Gastrocnemius medialis (tissue), 4 donors: ENCODE data around the gene ATP1A2. TPM values are rescaled to one million over a fixed set of nuclear protein-coding genes. Genes with fewer than 3 reads are reported as not detected.

Experiments used
- ATAC-seq, 2 donors: fragments of 150-250 bp; one replicate each; pipeline ENCODE4 v1.9.1; 2016
- DNase-seq, 2 donors: peaks; one replicate each; pipeline ENCODE4 v3.0.0-alpha.2; 2019
- H3K27ac ChIP-seq, 4 donors: fragments of 200-600 bp; sonication (generic); 1 replicate in 1 of 4; 2 replicates in 3 of 4; pipeline ENCODE4 v1.5.1; 2016 to 2018; ENCODE audit warnings: mild to moderate bottlenecking in 2 of 4, moderate library complexity in 1 of 4
- H3K27me3 ChIP-seq, 3 donors: fragments of 200-600 bp; sonication (generic) in 2 of 3; 1 replicate in 1 of 3; 2 replicates in 2 of 3; pipeline versions ENCODE4 v1.5.1 to v1.6.0; 2016 to 2019; ENCODE audit warnings: mild to moderate bottlenecking in 1 of 3, moderate library complexity in 1 of 3
- H3K36me3 ChIP-seq, 2 donors: fragments of 200-600 bp; sonication (generic) in 1 of 2; one replicate each; pipeline ENCODE4 v1.5.1; 2017 to 2018
- H3K4me1 ChIP-seq, 2 donors: fragments of 200-600 bp; sonication (generic) in 1 of 2; one replicate each; pipeline ENCODE4 v1.5.1; 2016 to 2017; ENCODE audit warnings: mild to moderate bottlenecking in 2 of 2
- H3K4me3 ChIP-seq, 4 donors: fragments of 200-600 bp; sonication (generic) in 3 of 4; 1 replicate in 1 of 4; 2 replicates in 3 of 4; pipeline ENCODE4 v1.5.1; 2016 to 2019; ENCODE audit warnings: mild to moderate bottlenecking in 2 of 4
- H3K9me3 ChIP-seq, 3 donors: fragments of 200-600 bp; sonication (generic) in 2 of 3; 1 replicate in 1 of 3; 2 replicates in 2 of 3; pipeline ENCODE4 v1.5.1; 2016 to 2019
- CTCF ChIP-seq, 5 experiments: fragments of 450-650 bp in 3 of 5; fragments of 200-600 bp in 2 of 5; sonication (generic) in 2 of 5; IDR thresholded peaks in 4 of 5; conservative IDR thresholded peaks in 1 of 5; 1 replicate in 4 of 5; 2 replicates in 1 of 5; pipeline ENCODE4 v1.5.1; 2016 to 2019; ENCODE audit warnings: antibody characterized with exemption in 5 of 5, mild to moderate bottlenecking in 3 of 5, moderate library complexity in 3 of 5
- POLR2A ChIP-seq, 2 donors: fragments of 450-650 bp; IDR thresholded peaks; one replicate each; pipeline ENCODE4 v1.6.1; 2017; ENCODE audit warnings: antibody characterized with exemption in 2 of 2, mild to moderate bottlenecking in 2 of 2, moderate library complexity in 2 of 2
- in situ Hi-C, 4 donors: fragments of 200-750 bp; cut with MboI; loops; one replicate each; pipeline versions ENCODE4 v1.15.0 to v1.8.0; 2017; ENCODE audit warnings: low sequenced_read_pairs in 4 of 4
- intact Hi-C: fragments of 100-400 bp; cut with DNase I; formaldehyde crosslinking; loops from one replicate; pipeline ENCODE4 v1.15.1; 2023; ENCODE audit warnings: low total_unique reads
- total RNA-seq, 4 donors: library from RNA; depleted of rRNA; stranded (reverse); fragments of >200 nt; gene quantifications; one replicate each; pipeline versions ENCODE4 v1.1.0 to v1.2.3, GENCODE V29; 2016

Gene ATP1A2
- total RNA-seq, 4 donors from 2014 or later, result 281 to 710 (median 413) TPM

- peaks cover 0 to 4% of the 10 kb centered on the region in 2 donors for H3K36me3 ChIP-seq
- H3K27me3 ChIP-seq, result peaks cover 0 to 7% (median 1%) of the 10 kb centered on the region in 3 donors
- no peak overlapping the region for H3K27ac ChIP-seq
- ATAC-seq (no peak), DNase-seq (no peak)
- intact Hi-C loops, result loop anchor here (5.0 to 10.0 kb wide), 2 partner anchors 205 to 288 kb away; no protein-coding TSS in a partner anchor
- H3K4me1 ChIP-seq, result peaks cover 0 to 6% of the 10 kb centered on the region in 2 donors
- H3K4me3 ChIP-seq, result no peak overlapping the region
- in situ Hi-C loops, result loop anchor here in 3 of 4 donors (10.0 to 25.0 kb wide), 3 partner anchors 52 to 275 kb away; partner anchors contain the start of genes NHLH1 (in 2 of the 3), PEX19 (in 1 of the 3) and PIGM (in 1 of the 3)
- TF ChIP-seq CTCF (IDR thresholded peaks at IDR 0.05 in 4 of 5, conservative IDR thresholded peaks at IDR 0.05 in 1 of 5) (no peak), POLR2A (IDR thresholded peaks at IDR 0.05) (no peak)
- no peaks in the 10 kb centered on the region for H3K9me3 ChIP-seq
These were observed 28.4 kb upstream of the ATP1A2 start for GRCh38 chr1:160087118-160087662.

- Histone ChIP-seq H3K4me3 (no peak overlapping the region), H3K27me3 (no peaks in the 10 kb centered on the region), H3K4me1 (peaks cover 0 to 6% of the 10 kb centered on the region in 2 donors), H3K9me3 (no peaks in the 10 kb centered on the region), H3K36me3 (peaks cover 0 to 6% of the 10 kb centered on the region in 2 donors), H3K27ac (no peak overlapping the region)
- intact Hi-C loops, result loop anchor here (5.0 to 10.0 kb wide), 2 partner anchors 202 to 285 kb away; no protein-coding TSS in a partner anchor
- ATAC-seq (no peak), DNase-seq (no peak)
- in situ Hi-C loops, result loop anchor here in 3 of 4 donors (10.0 to 25.0 kb wide), 4 partner anchors 55 to 272 kb away; partner anchors contain the start of genes NHLH1 (in 2 of the 3), PEX19 (in 1 of the 3) and PIGM (in 1 of the 3)
- no peak for TF ChIP-seq POLR2A (IDR thresholded peaks at IDR 0.05)
- no peak for TF ChIP-seq CTCF (IDR thresholded peaks at IDR 0.05 in 4 of 5, conservative IDR thresholded peaks at IDR 0.05 in 1 of 5)
These were observed 25.7 kb upstream of the ATP1A2 start for GRCh38 chr1:160089883-160090282.

GRCh38 chr1:160090760-160091159 is 24.8 kb upstream of the ATP1A2 start:
- Histone ChIP-seq H3K27me3 (no peaks in the 10 kb centered on the region), H3K4me1 (peaks cover 0 to 5% of the 10 kb centered on the region in 2 donors), H3K27ac (no peak overlapping the region), H3K36me3 (peaks cover 0 to 6% of the 10 kb centered on the region in 2 donors), H3K9me3 (no peaks in the 10 kb centered on the region), H3K4me3 (no peak overlapping the region)
- TF ChIP-seq CTCF (IDR thresholded peaks at IDR 0.05 in 4 of 5, conservative IDR thresholded peaks at IDR 0.05 in 1 of 5) (no peak), POLR2A (IDR thresholded peaks at IDR 0.05) (no peak)
- ATAC-seq (no peak), DNase-seq (no peak)
- intact Hi-C loops (no loop called here), in situ Hi-C loops (loop anchor here in 2 of 4 donors (10.0 to 25.0 kb wide), 3 partner anchors 164 to 272 kb away; partner anchors contain the start of genes NHLH1 (in 2 of the 2) and PEX19 (in 1 of the 2))

- Histone ChIP-seq H3K4me1 (peaks cover under 1 to 4% of the 10 kb centered on the region in 2 donors), H3K36me3 (peaks cover 0 to 6% of the 10 kb centered on the region in 2 donors), H3K27ac (no peak overlapping the region), H3K27me3 (no peaks in the 10 kb centered on the region), H3K4me3 (no peak overlapping the region), H3K9me3 (no peaks in the 10 kb centered on the region)
- ATAC-seq (no peak), DNase-seq (no peak)
- intact Hi-C loops (no loop called here), in situ Hi-C loops (loop anchor here in 2 of 4 donors (10.0 to 25.0 kb wide), 3 partner anchors 163 to 271 kb away; partner anchors contain the start of genes NHLH1 (in 2 of the 2) and PEX19 (in 1 of the 2))
- no peak for TF ChIP-seq POLR2A (IDR thresholded peaks at IDR 0.05)
- TF ChIP-seq CTCF (IDR thresholded peaks at IDR 0.05 in 4 of 5, conservative IDR thresholded peaks at IDR 0.05 in 1 of 5), result no peak
These were observed 23.8 kb upstream of the ATP1A2 start for GRCh38 chr1:160091666-160092223.
